ENCODE measurements around the gene ITIH5.
"Not testable (repeated sequence)": the region's sequence is repeated elsewhere in the genome, so short reads cannot be mapped to it uniquely, and the experiment has no call there.

DNA sequence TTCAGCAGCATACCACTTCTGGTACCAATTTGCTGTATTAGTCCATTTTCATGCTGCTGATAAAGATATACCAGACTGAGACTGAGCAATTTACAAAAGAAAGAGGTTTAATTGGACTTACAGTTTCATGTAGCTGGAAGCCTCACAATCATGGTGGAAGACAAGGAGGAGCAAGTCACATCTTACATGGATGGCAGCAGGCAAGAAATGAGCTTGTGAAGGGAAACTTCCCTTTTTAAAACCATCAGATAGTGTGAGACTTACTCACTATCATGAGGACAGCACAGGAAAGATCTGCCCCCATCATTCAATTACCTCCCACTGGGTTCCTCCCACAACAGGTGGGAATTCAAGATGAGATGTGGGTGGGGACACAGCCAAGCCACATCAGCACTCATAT lies 26.4 kb upstream of the ITIH5 start:
- not testable (repeated sequence) for TF ChIP-seq EZH2 (IDR thresholded peaks at IDR 0.05; ENCODE audit: insufficient read depth, low read length); CTCF (IDR thresholded peaks at IDR 0.05; ENCODE audit: insufficient read depth, low read depth, low read length)
